HepG2 (cell line): ENCODE measurements around the gene PDE5A.

Experiments
- CHD2 ChIP-seq: IDR thresholded peaks from 2 replicates; pipeline ENCODE4 v1.6.1; 2011; ENCODE audit warnings: low read depth, low read length, improper control_type of control experiment
- KDM1A ChIP-seq: IDR thresholded peaks from 2 replicates; pipeline ENCODE4 v1.6.1; 2016; ENCODE audit warnings: missing compliant biosample characterization
- MTF1 ChIP-seq: sonication (generic); formaldehyde crosslinking; IDR thresholded peaks from 2 replicates; pipeline ENCODE4 v1.5.0; 2020; ENCODE audit warnings: missing genetic modification reagents
- PLRG1 ChIP-seq: fragments of 450-650 bp; conservative IDR thresholded peaks from 2 replicates; pipeline ENCODE4 v1.6.1; 2016
- RAD51 ChIP-seq: fragments of 450-650 bp; IDR thresholded peaks from 2 replicates; pipeline ENCODE4 v1.6.1; 2016; ENCODE audit warnings: borderline replicate concordance
- SMARCE1 ChIP-seq: fragments of 450-650 bp; IDR thresholded peaks from 2 replicates; pipeline ENCODE4 v1.6.1; 2017; ENCODE audit warnings: borderline replicate concordance
- SMC3 ChIP-seq: IDR thresholded peaks from 2 replicates; pipeline ENCODE4 v1.6.1; 2011; ENCODE audit warnings: low read length, improper control_type of control experiment
- SOX5 ChIP-seq: IDR thresholded peaks from 2 replicates; pipeline ENCODE4 v1.6.1; 2016; ENCODE audit warnings: borderline replicate concordance
- ZBTB7B ChIP-seq: sonication (generic); formaldehyde crosslinking; IDR thresholded peaks from 2 replicates; pipeline ENCODE4 v1.4.0; 2020; ENCODE audit warnings: missing genetic modification reagents
- ZNF549 ChIP-seq: sonication (generic); formaldehyde crosslinking; IDR thresholded peaks from 2 replicates; pipeline ENCODE4 v1.5.0; 2020; ENCODE audit warnings: missing genetic modification reagents
- TF ChIP-seq, protein P1 (sequence below): fragments of 450-650 bp; IDR thresholded peaks from 2 replicates; pipeline ENCODE4 v1.6.1; 2017; ENCODE audit warnings: mild to moderate bottlenecking
- TF ChIP-seq, protein P2 (sequence below): sonication (generic); formaldehyde crosslinking; IDR thresholded peaks from 2 replicates; pipeline ENCODE4 v1.5.0; 2020; ENCODE audit warnings: missing genetic modification reagents, mild to moderate bottlenecking, borderline replicate concordance
- TF ChIP-seq, protein P3 (sequence below): sonication (generic); formaldehyde crosslinking; IDR thresholded peaks from 2 replicates; pipeline ENCODE4 v1.5.0; 2020; ENCODE audit warnings: mild to moderate bottlenecking, missing genetic modification reagents, moderate library complexity

DNA sequence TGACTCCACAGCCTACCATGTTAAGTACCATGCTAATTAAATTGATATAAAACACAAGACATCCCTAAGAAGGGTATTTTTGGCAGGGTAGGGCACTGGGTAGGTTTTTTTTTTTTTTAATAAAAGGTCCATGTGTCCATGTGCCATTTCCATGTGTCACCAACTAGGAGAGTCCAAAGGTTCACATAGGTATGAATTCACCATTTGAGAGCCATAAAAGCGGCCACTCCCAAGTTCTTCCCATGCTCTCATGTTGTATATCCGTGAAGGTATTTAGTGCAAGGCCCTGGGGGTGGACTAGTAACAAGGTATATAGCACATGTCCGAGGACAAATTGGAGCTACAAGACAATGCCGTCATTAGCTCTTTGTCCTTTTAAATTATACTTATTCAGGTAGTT lies 107.3 kb downstream of the PDE5A start:
- TF ChIP-seq, protein P1, sequence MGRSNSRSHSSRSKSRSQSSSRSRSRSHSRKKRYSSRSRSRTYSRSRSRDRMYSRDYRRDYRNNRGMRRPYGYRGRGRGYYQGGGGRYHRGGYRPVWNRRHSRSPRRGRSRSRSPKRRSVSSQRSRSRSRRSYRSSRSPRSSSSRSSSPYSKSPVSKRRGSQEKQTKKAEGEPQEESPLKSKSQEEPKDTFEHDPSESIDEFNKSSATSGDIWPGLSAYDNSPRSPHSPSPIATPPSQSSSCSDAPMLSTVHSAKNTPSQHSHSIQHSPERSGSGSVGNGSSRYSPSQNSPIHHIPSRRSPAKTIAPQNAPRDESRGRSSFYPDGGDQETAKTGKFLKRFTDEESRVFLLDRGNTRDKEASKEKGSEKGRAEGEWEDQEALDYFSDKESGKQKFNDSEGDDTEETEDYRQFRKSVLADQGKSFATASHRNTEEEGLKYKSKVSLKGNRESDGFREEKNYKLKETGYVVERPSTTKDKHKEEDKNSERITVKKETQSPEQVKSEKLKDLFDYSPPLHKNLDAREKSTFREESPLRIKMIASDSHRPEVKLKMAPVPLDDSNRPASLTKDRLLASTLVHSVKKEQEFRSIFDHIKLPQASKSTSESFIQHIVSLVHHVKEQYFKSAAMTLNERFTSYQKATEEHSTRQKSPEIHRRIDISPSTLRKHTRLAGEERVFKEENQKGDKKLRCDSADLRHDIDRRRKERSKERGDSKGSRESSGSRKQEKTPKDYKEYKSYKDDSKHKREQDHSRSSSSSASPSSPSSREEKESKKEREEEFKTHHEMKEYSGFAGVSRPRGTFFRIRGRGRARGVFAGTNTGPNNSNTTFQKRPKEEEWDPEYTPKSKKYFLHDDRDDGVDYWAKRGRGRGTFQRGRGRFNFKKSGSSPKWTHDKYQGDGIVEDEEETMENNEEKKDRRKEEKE, result no peak
- no peak for TF ChIP-seq SOX5 (CRISPR knock-in tag)
- TF ChIP-seq, protein P2, sequence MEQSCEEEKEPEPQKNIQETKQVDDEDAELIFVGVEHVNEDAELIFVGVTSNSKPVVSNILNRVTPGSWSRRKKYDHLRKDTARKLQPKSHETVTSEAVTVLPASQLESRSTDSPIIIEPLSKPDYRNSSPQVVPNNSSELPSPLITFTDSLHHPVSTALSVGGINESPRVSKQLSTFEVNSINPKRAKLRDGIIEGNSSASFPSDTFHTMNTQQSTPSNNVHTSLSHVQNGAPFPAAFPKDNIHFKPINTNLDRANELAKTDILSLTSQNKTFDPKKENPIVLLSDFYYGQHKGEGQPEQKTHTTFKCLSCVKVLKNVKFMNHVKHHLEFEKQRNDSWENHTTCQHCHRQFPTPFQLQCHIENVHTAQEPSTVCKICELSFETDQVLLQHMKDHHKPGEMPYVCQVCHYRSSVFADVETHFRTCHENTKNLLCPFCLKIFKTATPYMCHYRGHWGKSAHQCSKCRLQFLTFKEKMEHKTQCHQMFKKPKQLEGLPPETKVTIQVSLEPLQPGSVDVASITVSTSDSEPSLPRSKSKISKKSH, result no peak
- TF ChIP-seq, protein P3, sequence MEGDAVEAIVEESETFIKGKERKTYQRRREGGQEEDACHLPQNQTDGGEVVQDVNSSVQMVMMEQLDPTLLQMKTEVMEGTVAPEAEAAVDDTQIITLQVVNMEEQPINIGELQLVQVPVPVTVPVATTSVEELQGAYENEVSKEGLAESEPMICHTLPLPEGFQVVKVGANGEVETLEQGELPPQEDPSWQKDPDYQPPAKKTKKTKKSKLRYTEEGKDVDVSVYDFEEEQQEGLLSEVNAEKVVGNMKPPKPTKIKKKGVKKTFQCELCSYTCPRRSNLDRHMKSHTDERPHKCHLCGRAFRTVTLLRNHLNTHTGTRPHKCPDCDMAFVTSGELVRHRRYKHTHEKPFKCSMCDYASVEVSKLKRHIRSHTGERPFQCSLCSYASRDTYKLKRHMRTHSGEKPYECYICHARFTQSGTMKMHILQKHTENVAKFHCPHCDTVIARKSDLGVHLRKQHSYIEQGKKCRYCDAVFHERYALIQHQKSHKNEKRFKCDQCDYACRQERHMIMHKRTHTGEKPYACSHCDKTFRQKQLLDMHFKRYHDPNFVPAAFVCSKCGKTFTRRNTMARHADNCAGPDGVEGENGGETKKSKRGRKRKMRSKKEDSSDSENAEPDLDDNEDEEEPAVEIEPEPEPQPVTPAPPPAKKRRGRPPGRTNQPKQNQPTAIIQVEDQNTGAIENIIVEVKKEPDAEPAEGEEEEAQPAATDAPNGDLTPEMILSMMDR (CRISPR knock-in tag), result no peak
- no peak for TF ChIP-seq SMARCE1
- no peak for TF ChIP-seq ZNF549 (CRISPR knock-in tag)
- TF ChIP-seq ZBTB7B, result no peak
- no peak for TF ChIP-seq MTF1 (CRISPR knock-in tag)
- TF ChIP-seq KDM1A (CRISPR knock-in tag), result no peak
- TF ChIP-seq PLRG1, result no peak
- no peak for TF ChIP-seq CHD2
- TF ChIP-seq SMC3, result no peak
- no peak for TF ChIP-seq RAD51
